Activated CD4-positive, alpha-beta T cell treated with anti-CD3 and anti-CD28 coated beads for 36 hours (primary cell): Measurements from ENCODE around the gene PRDM15. TPM values are rescaled to one million over a fixed set of nuclear protein-coding genes. Genes with fewer than 3 reads are reported as not detected.

Experiments used
- ATAC-seq: fragments of 200-7000 bp; cut with Tn5 transposase; one replicate; pipeline ENCODE4 v1.10.0; 2021; ENCODE audit warnings: mild to moderate bottlenecking, moderate library complexity
- CTCF ChIA-PET: fragments of 350-600 bp; sonication (Branson Sonifier 250); formaldehyde crosslinking; loops from one replicate; lab custom pipeline; 2021; ENCODE audit warnings: antibody characterized with exemption; lab: Charles Lee
- POLR2A ChIA-PET: fragments of 350-600 bp; sonication (Branson Sonifier 250); formaldehyde crosslinking; loops from one replicate; lab custom pipeline; 2021; ENCODE audit warnings: antibody characterized with exemption, inconsistent platforms; lab: Charles Lee
- DNase-seq: peaks from one replicate; pipeline ENCODE4 v3.0.0-alpha.2; 2020
- H3K27ac Mint-ChIP-seq: one replicate; pipeline ENCODE4 v1.8.0; 2021; ENCODE audit warnings: mixed read lengths
- H3K27me3 Mint-ChIP-seq: one replicate; pipeline ENCODE4 v1.8.0; 2021; ENCODE audit warnings: mixed read lengths
- H3K36me3 Mint-ChIP-seq: one replicate; pipeline ENCODE4 v1.8.0; 2021; ENCODE audit warnings: low read depth, mixed read lengths
- H3K4me1 Mint-ChIP-seq: one replicate; pipeline ENCODE4 v1.8.0; 2021; ENCODE audit warnings: mixed read lengths
- H3K4me3 Mint-ChIP-seq: one replicate; pipeline ENCODE4 v1.8.0; 2021; ENCODE audit warnings: mild to moderate bottlenecking, moderate library complexity, mixed read lengths
- H3K9me3 Mint-ChIP-seq: one replicate; pipeline ENCODE4 v1.8.0; 2021; ENCODE audit warnings: low read depth, mixed read lengths
- intact Hi-C, 2 experiments: fragments of 100-400 bp; cut with DNase I in 1 of 2; cut with micrococcal nuclease in 1 of 2; formaldehyde crosslinking; loops; one replicate each; pipeline versions ENCODE4 v1.14.2 to v1.15.1; 2022 to 2024; cut with DNase I, micrococcal nuclease
- total RNA-seq, 2 experiments: library from RNA; stranded (reverse); gene quantifications; one replicate each; pipeline ENCODE4 v1.2.3, GENCODE V29; 2021

The PRDM15 gene
- total RNA-seq, 2 experiments from 2014 or later: 11.8 to 13.0 TPM

GRCh38 chr21:41830145-41830707 lies 48.9 kb downstream of the PRDM15 start:
- Mint-ChIP-seq H3K27ac (no peak overlapping the region), H3K36me3 (peaks cover 5% of the 10 kb centered on the region), H3K27me3 (no peaks in the 10 kb centered on the region), H3K4me3 (no peak overlapping the region), H3K9me3 (no peaks in the 10 kb centered on the region), H3K4me1 (no peaks in the 10 kb centered on the region)
- intact Hi-C loops: no loop called here
- ChIA-PET POLR2A (no interaction called here), CTCF (no interaction called here)
- no peak for DNase-seq
- no peak for ATAC-seq

GRCh38 chr21:41828884-41829360 lies 50.2 kb downstream of the PRDM15 start:
- CTCF ChIA-PET: no interaction called here
- Mint-ChIP-seq H3K4me3 (no peak overlapping the region), H3K36me3 (peaks cover 5% of the 10 kb centered on the region), H3K27me3 (no peaks in the 10 kb centered on the region), H3K9me3 (no peaks in the 10 kb centered on the region), H3K27ac (no peak overlapping the region), H3K4me1 (no peaks in the 10 kb centered on the region)
- ATAC-seq (no peak), DNase-seq (no peak)
- intact Hi-C loops: no loop called here
- POLR2A ChIA-PET: no interaction called here

GRCh38 chr21:41827951-41828883 lies 50.9 kb downstream of the PRDM15 start:
- H3K27me3 Mint-ChIP-seq: no peaks in the 10 kb centered on the region
- no peaks in the 10 kb centered on the region for H3K4me1 Mint-ChIP-seq
- POLR2A ChIA-PET: no interaction called here
- H3K27ac Mint-ChIP-seq: no peak overlapping the region
- H3K36me3 Mint-ChIP-seq: peaks cover 5% of the 10 kb centered on the region
- CTCF ChIA-PET: interaction anchor here (0.7 kb wide), 1 partner anchor 234 kb away, joined by 3 read pairs; no protein-coding TSS in a partner anchor
- no peak overlapping the region for H3K4me3 Mint-ChIP-seq
- intact Hi-C loops: no loop called here
- ATAC-seq (peak; percentile 16), DNase-seq (no peak)
- H3K9me3 Mint-ChIP-seq: no peaks in the 10 kb centered on the region

- H3K36me3 Mint-ChIP-seq: peaks cover 10% of the 10 kb centered on the region
- ChIA-PET CTCF (interaction anchor here (2.2 kb wide), 1 partner anchor 9 kb away, joined by 6 read pairs; no protein-coding TSS in a partner anchor), POLR2A (no interaction called here)
- DNase-seq (no peak), ATAC-seq (no peak)
- intact Hi-C loops: no loop called here
- H3K9me3 Mint-ChIP-seq: no peaks in the 10 kb centered on the region
- no peaks in the 10 kb centered on the region for H3K27me3 Mint-ChIP-seq
- no peak overlapping the region for H3K4me3 Mint-ChIP-seq
- H3K4me1 Mint-ChIP-seq: no peaks in the 10 kb centered on the region
- H3K27ac Mint-ChIP-seq: no peak overlapping the region
Observed at GRCh38 chr21:41825881-41826280, 53.3 kb downstream of the PRDM15 start.

- no peaks in the 10 kb centered on the region for H3K27me3 Mint-ChIP-seq
- intact Hi-C loops: no loop called here
- no peaks in the 10 kb centered on the region for H3K4me1 Mint-ChIP-seq
- H3K27ac Mint-ChIP-seq: no peak overlapping the region
- H3K9me3 Mint-ChIP-seq: no peaks in the 10 kb centered on the region
- POLR2A ChIA-PET: no interaction called here
- CTCF ChIA-PET: interaction anchor here (2.2 kb wide), 1 partner anchor 8 kb away, joined by 6 read pairs; no protein-coding TSS in a partner anchor
- H3K36me3 Mint-ChIP-seq: peaks cover 10% of the 10 kb centered on the region
- ATAC-seq: no peak
- DNase-seq: no peak
- H3K4me3 Mint-ChIP-seq: no peak overlapping the region
Observed at GRCh38 chr21:41825216-41825615, 53.9 kb downstream of the PRDM15 start.

GRCh38 chr21:41824466-41825207 lies 54.5 kb downstream of the PRDM15 start:
- H3K9me3 Mint-ChIP-seq: no peaks in the 10 kb centered on the region
- no peaks in the 10 kb centered on the region for H3K27me3 Mint-ChIP-seq
- ATAC-seq: no peak
- H3K27ac Mint-ChIP-seq: no peak overlapping the region
- DNase-seq: no peak
- intact Hi-C loops: no loop called here
- peaks cover 10% of the 10 kb centered on the region for H3K36me3 Mint-ChIP-seq
- H3K4me3 Mint-ChIP-seq: no peak overlapping the region
- ChIA-PET CTCF (interaction anchor here (2.2 kb wide), 1 partner anchor 8 kb away, joined by 6 read pairs; no protein-coding TSS in a partner anchor), POLR2A (no interaction called here)
- H3K4me1 Mint-ChIP-seq: no peaks in the 10 kb centered on the region

GRCh38 chr21:41823906-41824305 lies 55.2 kb downstream of the PRDM15 start:
- CTCF ChIA-PET: no interaction called here

GRCh38 chr21:41823166-41823565 lies 56.0 kb downstream of the PRDM15 start:
- CTCF ChIA-PET: no interaction called here
- no peaks in the 10 kb centered on the region for H3K4me1 Mint-ChIP-seq
- no peak for ATAC-seq

More at GRCh38 chr21:41823906-41824305, 55.2 kb downstream of the PRDM15 start:
- Mint-ChIP-seq H3K27me3 (no peaks in the 10 kb centered on the region), H3K4me1 (no peaks in the 10 kb centered on the region), H3K27ac (no peak overlapping the region), H3K9me3 (no peaks in the 10 kb centered on the region), H3K4me3 (no peak overlapping the region), H3K36me3 (peaks cover 10% of the 10 kb centered on the region)
- POLR2A ChIA-PET: no interaction called here
- ATAC-seq (no peak), DNase-seq (no peak)
- intact Hi-C loops: no loop called here

DNA sequence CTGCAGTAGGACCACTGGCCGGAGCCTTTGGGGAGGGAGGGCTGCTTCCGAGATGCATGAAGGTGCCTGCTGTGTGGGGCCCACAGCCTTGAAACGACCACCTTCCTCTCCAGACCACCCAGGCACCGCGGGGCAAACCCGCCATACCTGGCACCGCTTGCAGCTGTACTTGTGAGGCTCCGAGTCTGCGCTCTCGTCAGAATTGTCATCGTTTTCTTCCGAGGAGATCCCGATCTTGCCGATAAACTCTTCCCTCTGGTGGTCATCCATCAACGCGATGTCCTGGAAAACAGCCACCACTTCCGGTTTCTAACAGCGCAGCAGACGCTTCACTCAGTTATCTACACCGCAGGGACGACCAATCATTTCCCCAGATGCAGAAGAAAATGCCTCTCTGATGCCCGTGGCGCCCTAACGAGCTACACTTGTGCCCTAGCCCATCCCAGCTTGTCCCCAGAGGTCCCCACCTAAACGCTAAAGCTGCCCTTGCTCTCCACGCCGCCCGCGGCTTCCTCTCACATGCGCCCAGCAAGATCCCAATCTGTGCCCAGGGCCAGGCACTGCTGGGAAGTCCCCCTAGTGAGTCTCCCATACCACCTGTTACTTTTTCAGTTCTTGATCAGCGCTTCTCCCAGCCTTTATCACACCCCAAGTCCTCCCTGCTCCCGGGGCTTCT lies 57.2 kb downstream of the PRDM15 start:
- H3K4me3 Mint-ChIP-seq: no peak overlapping the region
- H3K27me3 Mint-ChIP-seq: no peaks in the 10 kb centered on the region
- ATAC-seq (no peak), DNase-seq (no peak)
- H3K9me3 Mint-ChIP-seq: no peaks in the 10 kb centered on the region
- POLR2A ChIA-PET: no interaction called here
- H3K36me3 Mint-ChIP-seq: peaks cover 9% of the 10 kb centered on the region
- H3K4me1 Mint-ChIP-seq: peaks cover 5% of the 10 kb centered on the region
- CTCF ChIA-PET: interaction anchor here (0.7 kb wide), 1 partner anchor 111 kb away, joined by 3 read pairs; no protein-coding TSS in a partner anchor
- H3K27ac Mint-ChIP-seq: no peak overlapping the region
- intact Hi-C loops: no loop called here

More at GRCh38 chr21:41823166-41823565, 56.0 kb downstream of the PRDM15 start:
- Mint-ChIP-seq H3K27me3 (no peaks in the 10 kb centered on the region), H3K27ac (no peak overlapping the region), H3K9me3 (no peaks in the 10 kb centered on the region), H3K4me3 (no peak overlapping the region), H3K36me3 (peaks cover 10% of the 10 kb centered on the region)
- POLR2A ChIA-PET: no interaction called here
- intact Hi-C loops: no loop called here
- no peak for DNase-seq

GRCh38 chr21:41821081-41821755 lies 57.9 kb downstream of the PRDM15 start:
- ChIA-PET POLR2A (no interaction called here), CTCF (interaction anchor here (0.9 kb wide), 1 partner anchor 189 kb away, joined by 4 read pairs; no protein-coding TSS in a partner anchor)
- peaks cover 8% of the 10 kb centered on the region for H3K36me3 Mint-ChIP-seq
- intact Hi-C loops: no loop called here
- H3K4me1 Mint-ChIP-seq: peaks cover 6% of the 10 kb centered on the region
- no peak for DNase-seq
- no peak overlapping the region for H3K4me3 Mint-ChIP-seq
- no peak for ATAC-seq
- no peaks in the 10 kb centered on the region for H3K27me3 Mint-ChIP-seq
- no peak overlapping the region for H3K27ac Mint-ChIP-seq
- no peaks in the 10 kb centered on the region for H3K9me3 Mint-ChIP-seq
